ENCODE measurements around the gene NUDCD2. TPM values are rescaled to one million over a fixed set of nuclear protein-coding genes. Genes with fewer than 3 reads are reported as not detected.
"Not testable (repeated sequence)": the region's sequence is repeated elsewhere in the genome, so short reads cannot be mapped to it uniquely, and the experiment has no call there.

The NUDCD2 gene
- total and polyA plus RNA-seq, 5 experiments from 2014 or later = 27.4 to 54.0 (median 46.7) TPM

DNA sequence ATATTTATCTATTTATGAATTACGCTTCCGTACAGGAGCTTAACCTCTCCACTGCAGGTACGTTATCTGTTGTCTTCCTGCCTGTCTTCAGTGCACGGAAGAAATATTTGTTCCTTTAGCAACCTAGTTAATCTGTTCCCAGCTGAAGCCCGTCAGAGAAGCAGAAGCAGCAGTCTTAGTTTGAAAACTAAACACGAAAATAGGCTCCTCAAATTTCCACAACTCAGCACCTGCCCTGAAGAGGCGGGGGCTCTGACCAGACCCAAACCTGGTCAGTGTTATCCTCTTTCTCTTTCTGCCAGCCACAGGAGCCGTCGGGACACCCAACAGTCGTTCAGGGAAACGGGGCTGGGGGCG is 462 bp downstream of the NUDCD2 start:
- H3K27ac Mint-ChIP-seq = peak overlapping the region; percentile 99 to 100 (median 99)
- H3K27me3 Mint-ChIP-seq = peaks cover 0 to 3% (median 0%) of the 10 kb centered on the region in 5 donors
- POLR2A ChIA-PET = interaction anchor here (0.8 to 6.7 kb wide), 6 partner anchors 10 to 45 kb away, joined by 3 to 178 read pairs (median 12); partner anchors contain the start of genes CCNG1 and MAT2B
- peaks cover 0 to 28% (median 15%) of the 10 kb centered on the region in 3 donors for H3K36me3 Mint-ChIP-seq
- ATAC-seq (no peak), DNase-seq (peak in 1 of 10 donors; percentile 2)
- peak overlapping the region; percentile 92 to 98 (median 98) for H3K4me3 Mint-ChIP-seq
- H3K4me1 Mint-ChIP-seq = peaks cover 18 to 52% (median 41%) of the 10 kb centered on the region in 4 donors
- H3K9me3 Mint-ChIP-seq = no peaks in the 10 kb centered on the region

DNA sequence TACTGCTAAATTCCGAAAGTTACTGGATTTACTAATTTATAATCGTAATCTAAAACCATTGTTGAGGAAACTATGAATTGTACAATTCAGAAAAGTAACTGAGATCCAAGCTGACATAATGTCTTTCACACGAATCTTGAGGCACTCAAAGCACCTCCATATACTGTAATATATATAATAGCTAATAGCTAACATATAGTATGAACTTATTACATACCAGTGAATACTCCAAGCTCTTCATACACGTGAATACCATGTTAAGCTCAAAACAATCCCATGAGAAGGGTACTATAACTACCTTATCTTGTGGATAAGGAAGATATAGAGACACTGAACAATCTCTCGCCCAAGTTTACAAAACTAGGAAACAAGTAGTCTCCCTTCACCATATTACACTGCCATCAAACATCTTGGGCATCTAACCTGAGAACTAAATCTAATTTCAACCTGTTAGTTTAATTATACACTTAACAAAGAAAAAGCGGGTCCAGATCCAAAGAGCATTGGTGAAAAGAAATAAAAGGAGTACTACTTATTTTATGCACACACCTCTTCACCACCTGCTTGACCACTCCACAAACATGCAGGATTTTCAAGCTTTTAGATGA is 1.0 kb downstream of the NUDCD2 start:
- H3K4me1 Mint-ChIP-seq = peaks cover 18 to 52% (median 41%) of the 10 kb centered on the region in 4 donors
- peak overlapping the region; percentile 99 to 100 (median 99) for H3K27ac Mint-ChIP-seq
- H3K27me3 Mint-ChIP-seq = peaks cover 0 to 3% (median 0%) of the 10 kb centered on the region in 5 donors
- no peaks in the 10 kb centered on the region for H3K9me3 Mint-ChIP-seq
- ATAC-seq = no peak
- POLR2A ChIA-PET = interaction anchor here (1.5 to 6.7 kb wide), 4 partner anchors 11 to 46 kb away, joined by 7 to 178 read pairs (median 48); partner anchors contain the start of genes CCNG1 and MAT2B
- H3K4me3 Mint-ChIP-seq = peak overlapping the region; percentile 92 to 98 (median 98)
- no peak for DNase-seq
- H3K36me3 Mint-ChIP-seq = peaks cover 0 to 30% (median 15%) of the 10 kb centered on the region in 3 donors

DNA sequence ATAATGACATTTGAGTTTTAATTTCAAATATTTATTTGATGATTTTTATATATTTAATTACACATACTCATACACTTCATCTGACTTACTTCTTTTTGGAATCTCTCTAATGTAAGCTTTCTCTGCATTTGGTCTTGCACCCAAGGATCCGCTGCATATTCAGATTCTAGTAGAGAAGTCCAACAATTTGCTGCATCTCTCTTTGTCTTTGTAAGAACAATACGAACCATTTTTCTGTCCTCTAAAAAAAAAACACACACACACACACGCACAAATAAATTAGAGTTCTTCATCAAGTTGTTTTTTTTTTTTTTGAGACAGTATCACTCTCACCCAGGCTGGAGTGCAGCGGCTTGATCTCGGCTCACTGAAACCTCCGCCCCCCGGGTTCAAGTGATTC is 3.1 kb downstream of the NUDCD2 start:
- Mint-ChIP-seq H3K36me3 (peaks cover 0 to 43% (median 17%) of the 10 kb centered on the region in 3 donors), H3K27ac (peak overlapping the region in 1 of 10 donors; percentile 47), H3K4me3 (no peak overlapping the region), H3K9me3 (no peaks in the 10 kb centered on the region), H3K4me1 (peaks cover 18 to 44% (median 38%) of the 10 kb centered on the region in 4 donors), H3K27me3 (peaks cover 0 to 3% (median 0%) of the 10 kb centered on the region in 5 donors)
- POLR2A ChIA-PET = interaction anchor here (0.7 to 6.7 kb wide), 3 partner anchors 15 to 48 kb away, joined by 3 to 178 read pairs (median 4); partner anchors contain the start of gene MAT2B
- ATAC-seq (no peak), DNase-seq (no peak)

DNA sequence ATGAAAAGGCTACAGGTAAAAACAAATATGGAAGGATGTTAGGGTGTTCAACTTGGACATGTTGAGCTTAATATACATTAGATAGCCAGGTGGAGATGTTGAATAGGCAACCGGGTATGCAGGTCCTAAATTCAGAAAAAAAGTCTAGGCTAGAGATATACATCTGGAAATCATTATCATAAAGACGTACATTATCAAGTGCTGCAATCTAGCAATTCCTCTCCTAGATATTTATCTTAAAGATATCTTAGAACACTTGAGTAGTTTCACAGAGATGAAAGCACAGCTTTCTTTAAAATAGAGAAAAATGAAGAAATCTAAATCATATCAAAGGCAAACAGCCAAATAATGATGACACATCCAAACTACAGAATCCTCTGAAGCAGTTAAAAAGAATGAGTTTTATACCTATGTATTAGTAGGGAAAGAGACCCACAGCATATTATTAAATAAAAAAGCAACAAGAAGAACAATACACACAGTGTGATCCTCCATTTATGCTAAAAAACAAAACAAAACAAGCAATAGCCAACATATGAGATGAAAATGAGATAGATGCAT is 3.8 kb downstream of the NUDCD2 start:
- peaks cover 0 to 3% (median 0%) of the 10 kb centered on the region in 5 donors for H3K27me3 Mint-ChIP-seq
- H3K4me3 Mint-ChIP-seq = no peak overlapping the region
- peaks cover 18 to 38% (median 36%) of the 10 kb centered on the region in 4 donors for H3K4me1 Mint-ChIP-seq
- H3K9me3 Mint-ChIP-seq = no peaks in the 10 kb centered on the region
- peak overlapping the region in 5 of 10 donors; percentile 10 to 64 (median 59) for H3K27ac Mint-ChIP-seq
- no peak for DNase-seq
- peaks cover 0 to 50% (median 18%) of the 10 kb centered on the region in 3 donors for H3K36me3 Mint-ChIP-seq
- POLR2A ChIA-PET = interaction anchor here (0.7 to 0.9 kb wide), 2 partner anchors 14 to 36 kb away, joined by 3 to 4 read pairs; no protein-coding TSS in a partner anchor
- no peak for ATAC-seq

DNA sequence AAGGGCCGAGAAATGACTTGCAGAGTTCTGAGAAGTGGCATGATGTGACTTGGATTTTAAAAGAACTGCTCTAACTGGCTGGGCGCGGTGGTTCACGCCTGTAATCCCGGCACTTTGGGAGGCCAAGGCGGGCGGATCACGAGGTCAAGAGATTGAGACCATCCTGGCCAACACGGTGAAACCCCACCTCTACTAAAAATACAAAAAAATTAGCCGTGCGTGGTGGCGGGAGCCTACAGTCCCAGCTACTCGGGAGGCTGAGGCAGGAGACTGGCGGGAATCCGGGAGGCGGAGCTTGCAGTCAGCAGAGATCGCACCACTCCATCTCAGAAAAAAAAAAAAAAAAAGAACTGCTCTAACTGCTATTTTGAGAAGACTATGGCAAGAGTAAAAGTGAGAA is 4.5 kb downstream of the NUDCD2 start:
- peak overlapping the region in 4 of 10 donors; percentile 20 to 62 (median 45) for H3K27ac Mint-ChIP-seq
- ATAC-seq, H3K27me3 Mint-ChIP-seq, H3K9me3 Mint-ChIP-seq, DNase-seq, H3K4me3 Mint-ChIP-seq, POLR2A ChIA-PET: not testable (repeated sequence)
- peaks cover 18 to 35% (median 30%) of the 10 kb centered on the region in 4 donors for H3K4me1 Mint-ChIP-seq
- peaks cover 0 to 54% (median 19%) of the 10 kb centered on the region in 3 donors for H3K36me3 Mint-ChIP-seq

DNA sequence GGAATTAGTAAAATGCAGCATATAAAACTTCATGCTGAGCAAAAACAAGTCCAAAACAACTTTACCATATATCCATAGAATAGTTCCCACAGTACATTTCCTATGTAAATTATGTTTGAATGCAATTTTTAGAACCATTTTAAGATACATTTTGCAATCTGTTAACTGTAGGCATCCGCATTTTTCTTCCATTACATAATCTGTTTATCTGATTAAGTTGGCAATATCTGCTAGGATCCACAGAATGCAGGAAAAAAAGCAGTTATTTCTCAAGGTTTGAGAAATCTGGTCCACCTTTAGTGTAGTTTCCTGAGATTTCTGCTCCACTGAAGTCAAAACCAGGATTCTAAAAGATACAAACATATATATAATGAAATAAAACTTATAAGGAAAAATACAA is 6.2 kb downstream of the NUDCD2 start:
- H3K4me3 Mint-ChIP-seq = no peak overlapping the region
- H3K4me1 Mint-ChIP-seq = peaks cover 10 to 26% (median 21%) of the 10 kb centered on the region in 4 donors
- no peaks in the 10 kb centered on the region for H3K27me3 Mint-ChIP-seq
- ATAC-seq = no peak
- no peak for DNase-seq
- POLR2A ChIA-PET = no interaction called here
- H3K27ac Mint-ChIP-seq = no peak overlapping the region
- H3K9me3 Mint-ChIP-seq = no peaks in the 10 kb centered on the region
- H3K36me3 Mint-ChIP-seq = peaks cover 0 to 64% (median 16%) of the 10 kb centered on the region in 3 donors

DNA sequence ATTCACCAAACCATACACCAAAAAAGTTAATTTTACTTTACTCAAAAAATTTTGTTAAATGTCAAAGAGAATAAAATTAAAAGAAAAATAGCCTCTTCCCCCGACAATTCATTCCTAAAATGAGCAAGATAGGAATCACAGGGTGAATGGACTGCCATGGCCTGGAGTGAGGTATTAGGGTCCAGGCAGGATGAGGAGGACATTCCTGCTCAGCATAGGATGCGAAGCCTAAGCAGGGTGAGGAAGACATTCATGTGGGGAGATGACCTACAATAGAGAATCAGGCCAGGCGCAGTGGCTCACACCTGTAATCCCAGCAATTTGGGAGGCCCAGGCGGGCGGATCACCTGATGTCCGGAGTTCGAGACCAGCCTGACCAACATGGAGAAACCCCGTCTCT is 8.4 kb downstream of the NUDCD2 start:
- H3K27me3 Mint-ChIP-seq = no peaks in the 10 kb centered on the region
- no peak overlapping the region for H3K4me3 Mint-ChIP-seq
- peaks cover 4 to 18% (median 14%) of the 10 kb centered on the region in 4 donors for H3K4me1 Mint-ChIP-seq
- DNase-seq (no peak), ATAC-seq (no peak)
- H3K9me3 Mint-ChIP-seq = no peaks in the 10 kb centered on the region
- H3K36me3 Mint-ChIP-seq = peaks cover 0 to 78% (median 18%) of the 10 kb centered on the region in 3 donors
- POLR2A ChIA-PET = no interaction called here
- peak overlapping the region in 1 of 10 donors; percentile 27 for H3K27ac Mint-ChIP-seq

DNA sequence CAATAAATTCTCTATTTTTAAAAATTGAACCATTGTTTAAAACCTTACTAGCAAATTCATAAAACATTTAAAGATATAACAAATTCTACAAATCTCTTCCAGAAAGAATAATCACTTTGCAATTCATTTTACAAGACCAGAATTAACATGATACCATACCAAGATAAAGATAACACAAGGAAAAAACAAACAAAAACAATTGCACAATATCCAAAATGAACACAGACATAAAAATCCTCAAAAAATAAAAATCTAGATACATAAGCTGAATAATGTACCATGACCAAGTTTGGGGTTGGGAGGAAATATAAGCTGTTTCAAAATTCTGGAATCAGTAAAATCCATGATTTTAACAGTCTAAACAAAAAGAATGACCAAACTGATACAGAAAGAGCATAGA is 11.4 kb downstream of the NUDCD2 start:
- DNase-seq (no peak), ATAC-seq (no peak)
- Mint-ChIP-seq H3K27me3 (no peaks in the 10 kb centered on the region), H3K9me3 (no peaks in the 10 kb centered on the region), H3K36me3 (peaks cover 0 to 79% (median 11%) of the 10 kb centered on the region in 3 donors), H3K4me3 (no peak overlapping the region), H3K4me1 (peaks cover 0 to 6% (median 2%) of the 10 kb centered on the region in 4 donors), H3K27ac (peak overlapping the region in 7 of 10 donors; percentile 4 to 66 (median 29))
- POLR2A ChIA-PET = no interaction called here

DNA sequence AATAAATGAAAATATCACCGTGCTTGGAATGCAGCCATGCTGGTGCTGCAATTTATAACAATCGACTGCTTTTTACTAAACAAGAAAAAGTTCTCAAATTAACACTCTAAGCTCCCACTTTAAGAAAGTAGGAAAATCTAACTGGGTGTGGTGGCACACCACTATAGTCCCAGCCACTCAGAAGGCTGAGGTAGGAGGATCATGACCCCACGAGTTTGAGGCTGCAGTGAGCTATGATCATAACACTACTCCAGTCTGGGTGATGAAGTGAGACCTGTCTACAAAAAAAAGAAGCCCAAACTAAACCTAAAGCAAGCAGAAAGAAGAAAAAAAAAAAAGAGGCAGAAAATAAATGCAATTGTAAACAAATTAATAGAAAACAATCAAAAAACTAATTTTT is 12.0 kb downstream of the NUDCD2 start:
- POLR2A ChIA-PET = no interaction called here
- Mint-ChIP-seq H3K36me3 (peaks cover 0 to 80% (median 10%) of the 10 kb centered on the region in 3 donors), H3K27ac (peak overlapping the region in 6 of 10 donors; percentile 35 to 83 (median 65)), H3K4me1 (peaks cover 0 to 6% (median 2%) of the 10 kb centered on the region in 4 donors), H3K4me3 (no peak overlapping the region), H3K9me3 (no peaks in the 10 kb centered on the region), H3K27me3 (no peaks in the 10 kb centered on the region)
- ATAC-seq = no peak
- no peak for DNase-seq

DNA sequence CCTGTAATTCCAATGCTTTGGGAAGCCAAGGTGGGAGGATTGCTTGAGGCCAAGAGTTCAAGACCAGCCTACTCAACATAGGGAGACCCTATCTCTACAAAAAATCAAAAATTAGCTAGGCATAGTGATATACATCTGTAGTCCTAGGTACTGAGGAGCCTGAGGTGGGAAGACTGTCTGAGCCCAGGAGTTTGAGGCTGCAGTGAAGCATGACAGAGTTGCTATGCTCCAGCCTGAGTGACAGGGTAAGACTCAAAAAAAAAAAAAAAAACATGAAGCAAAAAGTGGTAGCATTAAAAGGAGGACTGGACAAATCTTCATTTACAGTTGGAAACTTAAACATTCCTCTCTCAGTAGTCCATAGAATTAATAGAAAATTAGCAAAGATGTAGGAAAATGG is 12.7 kb downstream of the NUDCD2 start:
- POLR2A ChIA-PET = no interaction called here
- peak overlapping the region in 7 of 10 donors; percentile 11 to 67 (median 38) for H3K27ac Mint-ChIP-seq

DNA sequence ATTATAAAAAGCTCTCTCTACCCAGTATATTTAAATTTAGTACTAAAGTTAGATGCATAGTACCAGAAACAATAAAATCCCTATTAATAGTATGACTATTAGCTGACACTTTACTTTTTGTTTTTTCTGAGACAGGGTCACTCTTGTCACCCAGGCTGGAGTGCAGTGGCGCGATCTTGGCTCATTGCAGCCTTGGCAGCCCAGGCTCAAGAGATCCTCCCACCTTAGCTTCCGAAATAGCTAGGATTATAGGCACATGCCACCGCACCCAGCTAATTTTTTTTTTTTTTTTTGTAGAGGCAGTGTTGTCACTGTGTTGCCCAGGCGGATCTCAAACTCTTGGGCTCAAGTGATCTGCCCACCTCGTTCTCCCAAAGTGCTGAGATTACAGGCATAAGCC is 14.6 kb downstream of the NUDCD2 start:
- H3K27me3 Mint-ChIP-seq = no peaks in the 10 kb centered on the region
- no peak for ATAC-seq
- no peak overlapping the region for H3K27ac Mint-ChIP-seq
- no peak for DNase-seq
- no peak overlapping the region for H3K4me3 Mint-ChIP-seq
- peaks cover 8 to 14% (median 9%) of the 10 kb centered on the region in 4 donors for H3K4me1 Mint-ChIP-seq
- H3K36me3 Mint-ChIP-seq = peaks cover 6 to 80% (median 9%) of the 10 kb centered on the region in 3 donors
- no peaks in the 10 kb centered on the region for H3K9me3 Mint-ChIP-seq
- POLR2A ChIA-PET = interaction anchor here (1.2 kb wide), 1 partner anchor 14 kb away, joined by 7 read pairs; the partner anchor contains the start of gene NUDCD2

More for the DNA sequence above, 12.7 kb downstream of the NUDCD2 start:
- Mint-ChIP-seq H3K4me1 (peaks cover 0 to 6% (median 2%) of the 10 kb centered on the region in 4 donors), H3K9me3 (no peaks in the 10 kb centered on the region), H3K27me3 (no peaks in the 10 kb centered on the region), H3K36me3 (peaks cover 3 to 81% (median 9%) of the 10 kb centered on the region in 3 donors), H3K4me3 (no peak overlapping the region)
- DNase-seq (no peak), ATAC-seq (no peak)

DNA sequence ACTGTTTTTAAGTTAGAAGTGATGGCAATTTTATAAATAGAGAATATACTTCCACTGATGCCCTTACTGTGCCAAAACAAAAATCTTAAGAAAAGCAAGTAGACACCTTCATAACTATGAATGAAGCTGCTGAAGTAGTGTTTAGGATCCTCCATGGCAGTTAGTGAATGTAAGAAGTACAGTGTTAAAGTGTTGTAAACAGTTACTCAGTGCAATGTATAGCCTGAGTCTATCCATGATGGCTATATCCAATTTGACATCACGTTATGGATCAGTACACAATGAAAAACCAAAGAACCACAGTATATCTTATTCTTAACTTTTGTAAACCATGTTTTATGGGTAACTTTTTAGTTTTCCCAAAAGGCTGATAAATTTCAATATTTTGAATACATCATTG is 15.4 kb downstream of the NUDCD2 start:
- Mint-ChIP-seq H3K27ac (peak overlapping the region in 4 of 10 donors; percentile 24 to 62 (median 25)), H3K27me3 (no peaks in the 10 kb centered on the region)
- POLR2A ChIA-PET = interaction anchor here (1.2 kb wide), 1 partner anchor 15 kb away, joined by 7 read pairs; the partner anchor contains the start of gene NUDCD2

More for the DNA sequence above, 15.4 kb downstream of the NUDCD2 start:
- H3K36me3 Mint-ChIP-seq = peaks cover 6 to 82% (median 9%) of the 10 kb centered on the region in 3 donors
- no peak for ATAC-seq
- H3K9me3 Mint-ChIP-seq = no peaks in the 10 kb centered on the region
- H3K4me1 Mint-ChIP-seq = peaks cover 9 to 21% (median 18%) of the 10 kb centered on the region in 4 donors
- DNase-seq = no peak
- no peak overlapping the region for H3K4me3 Mint-ChIP-seq

Data from naive thymus-derived CD8-positive, alpha-beta T cell (primary cell).